Heart left ventricle (tissue), 13 donors: ENCODE data around the gene FAM171A1.

Experiments used
- POLR2A ChIP-seq, 2 donors: fragments of 450-650 bp; IDR thresholded peaks; one replicate each; pipeline ENCODE4 v1.6.1; 2017; ENCODE audit warnings: antibody characterized with exemption in 2 of 2, mild to moderate bottlenecking in 2 of 2, moderate library complexity in 2 of 2
- TF ChIP-seq, protein P1 (sequence below), 12 donors: fragments of 200-600 bp; sonication (generic) in 4 of 12; IDR thresholded peaks; one replicate each; pipeline versions ENCODE4 v1.5.0 to v1.8.0; 2018 to 2022; ENCODE audit warnings: antibody characterized with exemption in 12 of 12, mild to moderate bottlenecking in 5 of 12
- donor health status: ischemic (EF 13 %, LVEDD 7.1; RV severe dilation, severe dysfunction).
- donor health status: DM: no; HTN: yes; CAD: no.
- donor health status: DM: no; HTN: no; CAD: no.
- donor health status: ischemic (EF 25% LVEDD 6.9; RV normal size, moderate dysfunction).
- donor health status: ischemic (EF 25% LVEDD 5.7; RV mildly dilated, moderate dysfunction).
- donor health status: ischemic (EF 35%, LVEDD 5.7; RV mildly dilated, moderate dysfunction).
- donor health status: nonischemic (EF 11% LVEDD 7.7; RV severe dilation, severe dysfunction).
- donor health status: DM: yes; HTN: yes; CAD: no.
- donor health status: PGD.
- donor health status: ischemic (EF 29% LVEDD 5.4; RV normal size, mild dysfunction).
- donor health status: nonischemic (EF 23%, LVEDD 6.1; RV moderate dilation, normal function).

DNA sequence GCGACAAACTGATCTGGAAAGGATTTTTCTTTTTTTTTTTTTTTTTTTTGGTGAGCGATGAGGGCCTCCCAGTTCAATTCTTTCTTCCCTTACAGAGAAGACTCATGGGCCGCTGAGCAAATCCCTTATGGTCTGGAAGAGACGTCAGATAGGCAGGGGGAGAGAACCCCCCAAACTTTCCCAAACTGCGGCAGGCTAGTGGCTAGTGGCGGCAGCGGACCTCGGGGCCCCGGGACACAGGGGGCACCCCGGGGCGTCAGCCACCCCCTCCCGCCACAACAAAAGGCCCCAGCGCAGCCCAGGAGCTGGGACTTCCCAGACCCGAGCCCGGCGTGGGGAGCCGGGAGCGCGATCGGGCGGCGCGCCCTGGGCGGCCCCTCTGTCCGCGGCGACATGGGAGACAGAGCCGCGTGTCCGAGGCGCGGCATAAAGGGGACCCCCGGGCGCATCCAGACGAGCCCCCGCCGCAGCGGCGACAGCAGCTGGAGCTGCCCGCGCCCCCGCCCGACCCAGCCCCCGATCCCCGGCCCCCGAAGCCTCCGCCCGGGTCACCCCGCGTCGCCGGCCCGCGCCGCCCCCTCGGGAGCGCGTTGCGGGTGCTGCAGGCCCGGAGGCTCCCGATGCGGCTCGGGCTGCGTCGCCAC lies 755 bp downstream of the FAM171A1 start:
- TF ChIP-seq, protein P1, sequence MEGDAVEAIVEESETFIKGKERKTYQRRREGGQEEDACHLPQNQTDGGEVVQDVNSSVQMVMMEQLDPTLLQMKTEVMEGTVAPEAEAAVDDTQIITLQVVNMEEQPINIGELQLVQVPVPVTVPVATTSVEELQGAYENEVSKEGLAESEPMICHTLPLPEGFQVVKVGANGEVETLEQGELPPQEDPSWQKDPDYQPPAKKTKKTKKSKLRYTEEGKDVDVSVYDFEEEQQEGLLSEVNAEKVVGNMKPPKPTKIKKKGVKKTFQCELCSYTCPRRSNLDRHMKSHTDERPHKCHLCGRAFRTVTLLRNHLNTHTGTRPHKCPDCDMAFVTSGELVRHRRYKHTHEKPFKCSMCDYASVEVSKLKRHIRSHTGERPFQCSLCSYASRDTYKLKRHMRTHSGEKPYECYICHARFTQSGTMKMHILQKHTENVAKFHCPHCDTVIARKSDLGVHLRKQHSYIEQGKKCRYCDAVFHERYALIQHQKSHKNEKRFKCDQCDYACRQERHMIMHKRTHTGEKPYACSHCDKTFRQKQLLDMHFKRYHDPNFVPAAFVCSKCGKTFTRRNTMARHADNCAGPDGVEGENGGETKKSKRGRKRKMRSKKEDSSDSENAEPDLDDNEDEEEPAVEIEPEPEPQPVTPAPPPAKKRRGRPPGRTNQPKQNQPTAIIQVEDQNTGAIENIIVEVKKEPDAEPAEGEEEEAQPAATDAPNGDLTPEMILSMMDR (IDR thresholded peaks at IDR 0.05) = no peak
- TF ChIP-seq POLR2A (IDR thresholded peaks at IDR 0.05) = no peak
